Fibroblast of skin of right quadriceps (primary cell): ENCODE results near the gene YPEL2.
"Not testable (repeated sequence)": the region's sequence is repeated elsewhere in the genome, so short reads cannot be mapped to it uniquely, and the experiment has no call there.

Source experiments
- DNase-seq: peaks from one replicate; pipeline ENCODE4 v3.0.0-alpha.2; 2013

The YPEL2 gene

DNA sequence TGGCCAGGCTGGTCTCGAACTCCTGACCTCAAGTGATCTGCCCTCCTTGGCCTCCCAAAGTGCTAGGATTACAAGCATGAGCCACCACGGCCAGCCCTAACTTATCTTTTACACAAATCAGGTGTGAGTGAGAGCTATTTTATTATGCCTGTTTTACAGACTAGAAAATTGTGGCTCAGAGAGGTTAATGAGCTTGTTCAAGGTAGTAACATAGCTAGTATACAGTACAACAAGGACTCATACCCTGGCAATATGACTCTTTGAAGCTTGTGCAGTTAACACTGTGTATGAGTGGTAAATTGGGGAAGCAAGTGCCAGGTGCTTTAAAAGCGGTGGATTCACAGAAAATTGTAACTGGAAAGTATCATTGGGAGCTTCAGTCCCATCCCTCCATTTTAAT lies 49.0 kb downstream of the YPEL2 start:
- DNase-seq = no peak

DNA sequence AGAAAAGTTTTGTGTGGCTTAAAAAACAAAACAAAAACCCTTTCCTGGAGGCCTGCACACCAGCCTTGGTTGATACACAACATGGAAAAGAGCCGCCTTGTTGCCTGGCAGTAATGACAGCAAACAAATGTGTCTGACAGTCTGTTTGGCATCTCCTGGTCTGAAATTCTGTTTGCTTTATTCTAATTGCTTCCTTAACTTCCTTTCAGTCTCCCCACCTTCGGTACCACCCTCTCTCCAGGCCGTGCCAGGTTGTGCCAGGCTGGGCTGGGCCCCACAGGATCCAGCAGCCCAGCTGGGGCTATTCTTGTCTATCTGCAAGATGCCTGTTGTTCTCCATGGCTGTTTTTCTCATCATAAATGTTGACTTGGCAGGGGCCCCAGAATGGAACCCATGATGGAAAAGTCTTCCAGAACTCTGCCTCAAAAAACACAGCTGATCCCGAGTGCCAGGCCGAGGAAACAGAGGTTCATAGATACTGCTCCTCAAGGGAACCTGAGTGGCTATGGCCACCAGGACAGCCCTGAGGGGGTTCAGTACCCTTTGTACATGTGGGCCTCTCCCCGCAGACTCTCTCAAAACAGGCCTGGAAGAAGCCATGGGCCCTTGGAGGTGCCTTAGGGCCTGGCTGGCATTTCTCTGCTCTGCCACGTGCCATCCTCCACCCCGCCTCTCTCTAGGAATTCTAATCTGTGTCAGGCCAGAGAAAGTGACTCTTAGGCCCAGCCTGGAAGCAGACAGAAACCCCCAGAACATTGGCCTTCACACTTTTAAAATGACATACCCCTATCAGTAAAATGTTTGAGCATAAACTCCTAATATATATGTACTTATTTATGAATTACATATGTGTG lies 50.5 kb downstream of the YPEL2 start:
- no peak for DNase-seq

DNA sequence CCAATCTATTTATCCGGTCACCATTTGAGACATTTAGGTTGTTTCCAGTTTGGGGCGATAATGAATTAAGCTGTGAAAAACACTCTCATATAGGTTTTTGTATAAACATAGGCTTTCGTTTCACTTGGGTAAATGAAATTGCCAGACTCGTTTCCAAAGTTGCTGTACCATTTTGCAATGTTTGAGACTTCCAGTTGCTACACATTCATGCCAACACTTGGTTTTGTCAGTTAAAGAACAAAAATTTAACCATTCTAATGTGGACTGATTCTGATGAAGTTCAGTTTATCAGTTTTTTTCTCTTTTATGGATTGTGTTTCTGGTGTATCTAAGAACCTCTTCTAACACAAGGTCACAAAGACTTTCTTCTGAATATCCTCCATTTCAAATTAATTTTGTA lies 52.4 kb downstream of the YPEL2 start:
- no peak for DNase-seq

DNA sequence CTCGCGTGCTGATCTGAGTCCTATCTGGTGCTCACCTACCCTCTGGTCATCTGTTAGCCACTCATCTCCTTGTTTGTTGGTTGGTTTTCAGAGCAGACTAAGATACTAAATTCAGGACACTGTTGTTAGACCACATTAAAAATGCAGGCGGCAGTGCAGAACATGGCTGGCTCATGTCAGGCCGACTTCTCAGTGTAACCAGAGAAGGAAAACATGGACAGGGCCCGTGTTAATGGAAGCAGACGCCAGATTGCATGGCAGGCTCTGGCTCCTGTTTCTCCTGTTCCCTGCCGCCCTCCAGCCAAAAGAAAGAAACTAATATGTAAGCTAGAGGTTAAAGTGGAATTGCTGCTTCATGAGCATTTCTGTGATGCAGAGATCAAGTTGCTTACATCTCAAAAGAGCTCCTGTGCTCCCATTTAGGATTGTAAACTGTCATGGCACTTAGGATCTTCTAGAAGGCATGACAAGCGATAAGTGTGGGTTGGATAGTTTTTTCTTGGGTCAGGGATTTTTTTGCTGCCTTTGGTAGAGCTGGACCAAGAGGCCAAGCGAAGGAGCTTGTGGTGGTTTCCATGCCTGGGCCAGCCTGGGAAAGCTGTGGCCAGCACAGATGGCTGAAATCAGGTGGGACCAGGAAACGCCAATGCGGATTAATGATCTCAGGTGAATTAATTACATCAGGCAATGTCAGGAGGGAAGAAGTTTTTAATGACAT lies 56.1 kb downstream of the YPEL2 start:
- DNase-seq = no peak

DNA sequence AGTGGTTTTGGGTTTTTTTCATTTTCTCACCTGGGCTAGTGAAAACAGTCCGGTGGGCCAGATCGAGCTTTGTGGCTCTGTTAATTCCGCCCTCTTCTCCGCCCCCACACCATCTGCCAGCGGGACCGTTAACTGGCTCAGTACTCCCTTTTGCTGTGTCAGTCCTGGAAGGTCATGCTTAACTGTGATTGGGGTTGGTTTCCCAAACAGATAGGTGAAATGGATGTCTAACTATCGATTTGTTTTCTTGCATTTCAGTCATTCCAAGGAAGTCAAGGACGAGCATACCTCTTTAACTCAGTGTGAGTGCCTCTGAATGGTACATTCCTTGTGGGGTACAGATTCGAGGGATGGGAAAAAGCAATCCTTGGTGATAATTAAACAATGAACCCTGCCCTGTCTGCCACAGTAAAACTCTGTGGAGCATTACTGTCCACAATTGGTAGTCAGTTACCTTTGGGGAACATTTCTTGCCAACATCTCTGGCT lies 56.7 kb downstream of the YPEL2 start:
- no peak for DNase-seq

DNA sequence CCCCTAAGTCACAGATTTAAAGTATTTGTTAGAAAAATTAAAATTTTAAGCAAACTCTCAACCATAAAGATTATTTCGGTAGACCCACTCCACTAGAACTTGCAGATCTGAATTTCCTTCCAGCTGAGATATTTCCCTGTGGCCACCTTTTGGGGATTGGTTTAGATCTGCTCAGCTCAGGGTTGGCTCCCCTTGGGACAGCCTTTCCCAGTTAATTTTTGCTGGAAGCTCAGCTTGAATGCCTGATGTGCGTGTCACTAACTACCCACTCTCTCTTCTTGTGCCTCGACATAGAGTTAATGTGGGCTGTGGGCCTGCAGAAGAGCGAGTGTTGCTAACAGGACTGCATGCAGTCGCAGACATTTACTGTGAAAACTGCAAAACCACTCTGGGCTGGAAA lies 57.6 kb downstream of the YPEL2 start:
- no peak for DNase-seq

DNA sequence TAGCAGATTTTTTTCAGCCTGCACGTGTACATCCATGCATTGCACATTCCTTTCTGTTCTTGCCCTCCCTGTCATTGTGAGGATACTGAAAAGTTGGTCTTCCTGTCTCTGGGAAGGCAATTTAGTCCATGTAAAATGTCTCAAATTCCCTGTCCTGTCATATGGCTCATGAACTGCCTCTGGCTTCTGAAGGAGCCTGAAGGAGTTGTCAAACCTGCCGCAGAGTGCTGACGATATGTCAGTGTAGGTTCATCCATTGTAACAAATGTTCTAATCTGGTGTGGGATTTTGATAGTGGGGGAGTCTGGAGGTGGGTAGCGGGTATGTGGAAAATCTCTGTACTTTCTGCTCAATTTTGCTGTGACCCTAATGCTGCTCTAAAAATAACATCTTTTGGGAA lies 59.6 kb downstream of the YPEL2 start:
- DNase-seq = no peak

DNA sequence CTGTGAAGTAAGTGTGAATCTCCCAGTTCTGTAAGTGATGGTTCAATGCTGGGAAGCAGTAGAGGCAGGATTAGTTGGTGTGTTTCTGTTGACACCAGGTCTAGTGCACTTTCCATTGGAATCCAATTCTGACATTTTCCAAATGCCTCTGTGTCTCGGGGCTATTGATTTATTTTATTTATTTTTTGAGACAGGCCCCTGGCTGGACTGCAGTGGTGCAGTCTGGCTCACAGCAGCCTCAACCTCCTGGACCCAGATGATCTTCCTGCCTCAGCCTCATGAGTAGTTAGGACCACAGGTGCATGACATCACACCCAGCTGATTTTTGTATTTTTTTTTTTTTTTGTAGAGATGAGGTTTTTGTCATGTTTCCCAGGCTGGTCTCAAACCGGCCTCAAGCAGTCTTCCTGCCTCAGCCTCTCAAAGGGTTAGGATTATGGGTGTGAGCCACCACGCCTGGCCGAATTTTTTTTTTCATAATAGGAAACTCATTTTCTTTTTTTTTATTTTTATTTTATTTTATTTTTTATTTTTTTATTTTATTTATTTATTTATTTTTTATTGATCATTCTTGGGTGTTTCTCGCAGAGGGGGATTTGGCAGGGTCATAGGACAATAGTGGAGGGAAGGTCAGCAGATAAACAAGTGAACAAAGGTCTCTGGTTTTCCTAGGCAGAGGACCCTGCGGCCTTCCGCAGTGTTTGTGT lies 61.7 kb downstream of the YPEL2 start:
- DNase-seq = no peak

DNA sequence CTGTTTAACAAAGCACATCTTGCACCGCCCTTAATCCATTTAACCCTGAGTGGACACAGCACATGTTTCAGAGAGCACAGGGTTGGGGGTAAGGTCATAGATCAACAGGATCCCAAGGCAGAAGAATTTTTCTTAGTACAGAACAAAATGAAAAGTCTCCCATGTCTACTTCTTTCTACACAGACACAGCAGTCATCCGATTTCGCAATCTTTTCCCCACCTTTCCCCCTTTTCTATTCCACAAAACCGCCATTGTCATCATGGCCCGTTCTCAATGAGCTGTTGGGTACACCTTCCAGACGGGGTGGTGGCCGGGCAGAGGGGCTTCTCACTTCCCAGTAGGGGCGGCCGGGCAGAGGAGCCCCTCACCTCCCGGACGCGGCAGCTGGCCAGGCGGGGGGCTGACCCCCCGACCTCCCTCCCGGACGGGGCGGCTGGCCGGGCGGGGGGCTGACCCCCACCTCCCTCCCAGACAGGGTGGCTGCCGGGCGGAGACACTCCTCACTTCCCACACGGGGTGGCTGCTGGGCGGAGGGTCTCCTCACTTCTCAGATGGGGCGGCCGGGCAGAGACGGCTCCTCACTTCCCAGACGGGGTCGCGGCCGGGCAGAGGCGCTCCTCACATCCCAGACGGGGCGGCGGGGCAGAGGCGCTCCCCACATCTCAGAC lies 62.4 kb downstream of the YPEL2 start:
- DNase-seq = not testable (repeated sequence)

DNA sequence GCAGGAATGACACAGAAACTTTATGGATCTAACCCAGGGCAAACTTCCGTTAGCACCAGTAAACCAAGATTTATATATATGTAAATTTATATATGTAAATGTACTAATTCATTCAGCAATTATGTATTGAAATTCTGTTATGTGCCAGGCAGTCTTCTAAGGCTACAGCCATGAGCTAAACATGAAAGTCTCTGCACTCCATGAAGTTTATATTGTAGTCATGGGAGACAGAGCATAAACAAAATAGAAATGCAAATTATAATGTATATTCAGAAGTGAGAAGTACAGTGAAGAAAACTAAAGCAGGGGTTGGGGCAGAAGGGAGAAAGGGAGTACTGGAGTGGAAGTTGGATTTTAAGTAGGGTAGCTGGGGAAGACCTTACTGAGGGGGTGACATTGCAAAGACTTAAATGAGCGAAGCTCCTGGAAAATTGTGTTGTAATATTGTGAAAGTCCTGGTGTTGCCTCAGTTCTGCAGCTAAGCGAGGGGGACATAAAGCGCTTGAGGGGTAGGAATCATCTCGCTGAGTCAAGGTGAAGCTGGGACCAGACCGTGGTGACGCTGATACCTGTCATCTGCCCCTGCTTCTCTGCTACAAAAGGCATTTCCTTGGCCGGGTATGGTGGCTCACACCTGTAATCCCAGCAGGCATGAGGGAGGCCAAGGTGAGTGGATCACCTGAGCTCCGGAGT lies 64.8 kb downstream of the YPEL2 start:
- DNase-seq = no peak

DNA sequence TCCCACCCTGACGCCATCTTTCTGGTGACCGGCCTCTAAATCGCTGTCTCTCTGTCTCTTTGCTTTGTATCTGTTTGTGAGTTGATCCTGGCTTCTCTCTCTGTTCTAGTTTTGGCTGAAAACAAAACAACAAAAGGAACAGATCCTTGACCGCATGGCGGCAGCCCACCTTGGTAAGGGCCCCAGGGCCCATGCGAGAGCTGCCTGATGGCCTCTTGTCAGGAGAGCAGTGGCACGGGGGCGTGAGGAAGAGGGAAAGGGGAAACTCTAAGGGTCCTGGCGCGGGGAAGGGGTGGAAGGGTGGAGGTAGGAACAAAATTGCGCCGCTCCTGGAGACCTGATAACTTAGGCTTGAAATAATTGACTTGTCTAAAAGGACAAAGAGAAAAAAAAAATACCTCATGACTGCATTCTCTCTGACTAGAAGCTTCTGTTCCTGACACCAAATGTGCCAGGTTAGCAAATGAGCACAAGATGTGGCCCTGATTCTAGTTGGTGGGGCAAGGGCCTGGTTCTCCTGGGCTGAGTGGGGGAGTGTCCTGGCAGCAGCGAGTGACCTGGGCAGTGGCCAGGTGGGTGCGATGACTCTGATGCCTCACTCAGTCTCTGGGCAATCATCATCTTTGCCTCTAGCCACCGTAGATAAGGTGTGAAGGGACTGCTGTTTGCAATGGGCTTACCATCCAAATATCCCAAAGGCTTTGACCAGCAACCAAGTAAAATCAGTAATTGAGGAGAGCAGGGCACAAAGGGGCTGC lies 66.0 kb downstream of the YPEL2 start:
- DNase-seq = no peak

DNA sequence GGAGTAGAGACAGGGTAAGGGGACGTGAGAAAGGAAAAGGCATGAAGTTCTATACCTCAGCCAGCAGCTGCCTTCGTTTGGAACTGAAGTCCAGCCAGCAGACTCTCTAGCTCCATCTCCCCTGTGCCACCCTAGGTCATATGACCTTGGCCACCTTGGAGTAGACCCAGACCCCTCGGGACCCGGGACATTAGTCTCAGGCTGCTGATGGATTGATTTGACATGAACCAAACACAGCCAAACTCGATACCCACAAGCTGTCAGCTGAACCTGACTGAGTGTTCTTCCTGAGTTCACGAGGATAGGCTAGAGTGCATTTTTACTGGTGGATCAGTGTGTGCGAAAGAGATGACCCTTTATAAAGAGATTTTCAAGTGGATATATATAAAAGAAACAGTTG lies 68.5 kb downstream of the YPEL2 start:
- DNase-seq = no peak

DNA sequence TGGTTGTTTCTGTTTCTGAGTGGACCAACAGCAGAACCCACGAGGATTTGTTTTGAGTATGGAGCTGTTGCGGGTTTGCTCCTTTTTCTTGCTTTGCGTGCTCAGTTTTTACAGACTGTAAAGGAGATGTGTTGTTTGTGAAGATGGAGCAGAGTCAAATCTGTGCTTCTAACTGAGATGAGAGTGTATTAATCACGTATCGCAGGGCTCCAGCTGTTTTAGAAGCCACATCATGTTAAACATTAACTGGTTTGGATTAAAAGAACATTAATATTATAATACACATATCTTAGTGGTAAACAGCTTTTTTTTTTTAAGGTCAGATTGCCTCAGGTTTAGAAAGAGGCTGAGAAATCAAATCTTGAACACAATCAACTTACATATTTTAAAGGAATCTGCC lies 69.4 kb downstream of the YPEL2 start:
- DNase-seq = no peak

DNA sequence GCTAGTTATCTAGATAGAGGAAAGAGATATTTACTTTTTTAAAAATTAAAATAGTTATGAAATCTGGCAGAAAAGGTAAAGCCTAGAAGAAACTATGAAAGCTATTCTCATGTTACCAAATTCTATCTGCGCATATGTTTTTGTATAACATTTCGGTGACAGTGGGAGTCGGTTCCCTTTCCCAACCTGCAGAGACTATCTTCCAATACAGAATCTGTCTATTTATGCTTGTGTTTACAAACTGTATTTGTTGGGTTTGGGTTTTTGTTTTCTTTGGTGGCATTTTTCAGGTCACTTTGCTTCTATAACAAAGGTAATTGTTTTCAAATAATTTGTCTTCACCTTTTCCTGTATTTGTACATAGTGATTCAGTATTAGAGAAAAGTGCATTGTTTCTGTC lies 69.8 kb downstream of the YPEL2 start:
- no peak for DNase-seq

DNA sequence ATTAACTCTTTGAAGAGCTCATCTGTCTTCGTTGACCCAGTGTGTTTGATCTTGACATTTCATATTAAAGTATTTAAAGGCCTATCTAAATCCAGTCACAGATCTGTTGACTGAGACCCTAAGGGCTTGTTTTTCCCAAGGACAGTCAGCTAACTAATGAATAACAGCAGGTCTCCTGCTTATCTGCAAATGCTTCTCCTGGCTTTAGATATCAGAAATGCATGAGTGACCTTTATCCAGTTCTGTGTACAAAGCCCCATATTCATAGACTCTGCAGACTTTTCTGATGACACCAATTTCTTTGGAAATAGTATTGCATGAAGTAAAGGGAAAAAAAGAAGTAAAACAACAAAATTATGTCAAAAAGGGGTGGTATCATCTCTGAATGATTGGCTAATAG lies 70.3 kb downstream of the YPEL2 start:
- no peak for DNase-seq

DNA sequence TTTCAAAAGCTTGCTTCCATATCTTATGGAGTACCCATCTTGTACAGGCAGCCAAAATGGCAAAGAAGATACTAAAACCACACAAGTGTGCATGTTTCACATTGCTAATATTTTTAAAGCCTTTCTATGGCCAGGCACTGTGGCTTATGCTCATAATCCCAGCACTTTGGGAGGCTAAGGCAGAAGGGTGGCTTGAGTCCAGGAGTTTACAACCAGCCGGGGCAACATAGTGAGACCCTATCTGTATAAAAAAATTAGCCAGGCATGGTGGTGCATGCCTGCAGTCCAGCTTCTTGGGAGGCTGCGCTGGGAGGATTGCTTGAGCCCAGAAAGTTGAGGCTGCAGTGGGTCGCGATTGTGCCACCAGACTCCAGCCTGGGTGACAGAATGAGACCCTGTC lies 71.3 kb downstream of the YPEL2 start:
- DNase-seq = no peak

DNA sequence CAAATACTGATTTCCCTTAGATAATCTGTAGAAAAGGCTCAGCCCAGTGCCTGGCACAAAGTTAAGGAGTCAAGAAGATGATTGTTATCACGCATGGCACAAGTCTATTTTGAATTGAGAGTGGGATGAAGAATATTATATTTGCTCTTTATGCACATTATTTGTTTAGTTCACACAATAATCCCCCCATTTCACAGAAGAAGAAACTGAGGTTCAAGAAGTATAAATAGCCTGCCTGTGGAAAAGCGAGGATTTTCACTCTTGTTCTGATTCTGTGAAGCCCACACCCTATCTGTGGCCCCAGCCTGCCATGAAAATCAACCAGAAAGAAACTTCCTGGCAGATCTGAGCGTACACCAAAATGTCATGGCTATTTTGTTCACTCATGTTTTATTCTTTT lies 73.0 kb downstream of the YPEL2 start:
- DNase-seq = no peak

DNA sequence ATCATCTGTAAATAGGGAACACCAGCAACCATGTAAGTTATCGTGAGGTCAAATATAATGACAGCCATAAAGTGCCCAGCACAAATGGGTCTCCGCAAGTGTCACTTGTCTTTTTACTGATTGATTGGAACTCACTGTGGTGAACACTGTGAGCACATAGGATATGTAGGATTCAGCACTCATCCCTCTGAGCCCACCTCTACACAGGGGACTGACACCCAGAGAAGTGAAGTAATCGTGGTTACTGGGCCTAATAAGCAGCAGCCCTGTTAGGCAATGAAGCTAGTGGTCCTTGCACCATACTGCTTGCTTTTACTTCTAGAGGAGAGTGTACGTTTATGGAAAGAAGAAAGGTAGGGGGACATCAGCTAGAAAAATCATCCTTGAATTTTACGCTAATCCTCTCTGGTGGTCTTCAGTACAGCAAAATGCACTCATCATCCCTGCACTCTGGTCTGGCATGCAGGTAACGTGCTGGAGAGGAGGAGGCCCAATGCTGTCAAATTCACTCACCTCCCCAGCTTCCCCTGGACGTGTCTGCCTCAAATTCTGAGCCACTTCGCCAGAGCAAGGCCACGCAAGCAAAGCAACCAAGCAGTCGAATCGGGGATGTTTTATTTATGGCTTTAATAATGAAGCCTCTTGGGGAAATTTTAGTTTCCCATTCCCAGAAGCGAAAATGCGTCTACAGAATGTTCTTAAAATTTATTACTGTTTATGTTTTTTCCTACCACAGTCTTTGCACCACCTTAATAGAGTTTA lies 74.7 kb downstream of the YPEL2 start:
- DNase-seq = no peak

DNA sequence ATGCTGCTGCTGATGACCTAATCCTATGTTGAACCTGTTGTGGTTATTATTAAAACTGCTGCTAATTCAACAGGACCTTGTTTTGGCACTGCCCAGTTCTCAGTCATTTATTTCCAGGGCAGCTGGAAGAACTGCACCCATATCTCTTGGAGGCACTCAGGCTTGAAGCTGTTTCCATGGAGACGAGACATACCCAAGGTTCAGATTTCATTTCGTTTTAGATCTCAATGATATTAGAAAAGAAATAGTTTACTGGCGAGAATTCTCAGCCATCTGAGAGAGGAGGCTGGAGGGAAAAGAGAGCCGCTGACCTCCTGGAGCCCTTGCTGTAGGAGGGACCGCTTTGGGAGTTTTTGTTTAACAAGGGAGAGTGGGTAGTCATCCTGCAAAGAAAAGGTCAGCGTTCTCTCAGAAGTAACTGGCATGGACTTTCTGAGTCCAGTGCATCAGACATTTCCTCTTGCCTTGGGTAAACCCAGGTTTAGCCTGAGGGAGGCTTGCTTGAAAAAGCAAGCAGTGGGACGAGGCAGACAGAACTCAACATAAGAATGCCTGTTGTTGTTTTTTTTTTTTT lies 75.4 kb downstream of the YPEL2 start:
- DNase-seq = peak; percentile 46

DNA sequence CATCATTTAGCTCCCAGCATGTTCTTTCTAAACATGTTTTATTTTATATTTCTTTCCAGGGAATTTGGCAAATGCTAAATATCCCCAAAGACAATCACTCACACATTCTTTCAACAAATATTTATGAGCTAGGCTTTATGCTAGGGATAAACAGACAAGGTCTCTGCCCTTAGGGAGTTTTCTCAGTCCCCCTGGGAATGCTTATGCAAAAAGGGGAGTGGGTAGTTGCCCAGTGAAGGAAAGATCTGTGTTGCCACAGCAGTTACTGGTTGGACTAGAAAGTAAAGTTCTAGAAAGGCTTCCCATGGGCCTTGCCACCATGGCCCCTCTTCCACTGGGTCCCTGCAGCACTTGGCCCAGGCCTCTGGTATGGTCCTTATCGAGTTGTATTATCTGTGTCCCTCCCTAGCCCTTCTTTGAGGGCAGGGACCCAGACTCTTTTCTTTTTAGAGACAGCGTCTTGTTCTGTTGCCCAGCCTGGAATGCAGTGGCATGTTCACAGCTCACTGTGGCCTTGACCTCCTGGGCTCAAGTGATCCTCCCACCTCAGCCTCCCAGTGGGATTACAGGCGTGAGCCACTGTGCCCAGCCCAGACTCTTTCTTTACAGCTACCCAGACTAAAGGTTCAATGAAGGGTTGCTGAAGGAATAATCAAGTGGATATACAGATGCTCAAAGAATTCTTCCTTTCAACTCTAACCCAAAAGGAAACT lies 78.0 kb downstream of the YPEL2 start:
- DNase-seq = no peak
